WTC11 (cell line): ENCODE results near the gene TAPT1.

Source experiments
- CREB1 ChIP-seq: sonication (generic); formaldehyde crosslinking; IDR thresholded peaks from 2 replicates; pipeline ENCODE4 v1.8.0; 2023; ENCODE audit warnings: mild to moderate bottlenecking, missing genetic modification reagents
- ETV6 ChIP-seq: sonication (generic); formaldehyde crosslinking; IDR thresholded peaks from 2 replicates; pipeline ENCODE4 v1.8.1; 2022; ENCODE audit warnings: mild to moderate bottlenecking, missing genetic modification reagents
- FOXP1 ChIP-seq: sonication (generic); formaldehyde crosslinking; IDR thresholded peaks from 2 replicates; pipeline ENCODE4 v1.8.0; 2022; ENCODE audit warnings: missing genetic modification reagents, mild to moderate bottlenecking, moderate library complexity, borderline replicate concordance
- NR1H2 ChIP-seq: sonication (generic); formaldehyde crosslinking; IDR thresholded peaks from 2 replicates; pipeline ENCODE4 v1.9.0; 2021; ENCODE audit warnings: mild to moderate bottlenecking, moderate library complexity, missing genetic modification reagents
- RELA ChIP-seq: sonication (generic); formaldehyde crosslinking; IDR thresholded peaks from 2 replicates; pipeline ENCODE4 v1.8.1; 2022; ENCODE audit warnings: missing genetic modification reagents, mild to moderate bottlenecking, borderline replicate concordance
- SP1 ChIP-seq: sonication (generic); formaldehyde crosslinking; conservative IDR thresholded peaks from 2 replicates; pipeline ENCODE4 v1.8.1; 2022; ENCODE audit warnings: missing genetic modification reagents
- TP53 ChIP-seq: sonication (generic); formaldehyde crosslinking; IDR thresholded peaks from 2 replicates; pipeline ENCODE4 v1.8.1; 2023; ENCODE audit warnings: mild to moderate bottlenecking, missing genetic modification reagents
- ZNF138 ChIP-seq: sonication (generic); formaldehyde crosslinking; conservative IDR thresholded peaks from 2 replicates; pipeline ENCODE4 v1.8.1; 2022; ENCODE audit warnings: mild to moderate bottlenecking, moderate library complexity, missing genetic modification reagents
- TF ChIP-seq, protein P1 (sequence below): fragments of 200-600 bp; IDR thresholded peaks from 2 replicates; pipeline ENCODE4 v1.8.0; 2022; ENCODE audit warnings: antibody characterized with exemption
- TF ChIP-seq, protein P2 (sequence below): sonication (generic); formaldehyde crosslinking; IDR thresholded peaks from 2 replicates; pipeline ENCODE4 v1.8.0; 2023; ENCODE audit warnings: missing genetic modification reagents

DNA sequence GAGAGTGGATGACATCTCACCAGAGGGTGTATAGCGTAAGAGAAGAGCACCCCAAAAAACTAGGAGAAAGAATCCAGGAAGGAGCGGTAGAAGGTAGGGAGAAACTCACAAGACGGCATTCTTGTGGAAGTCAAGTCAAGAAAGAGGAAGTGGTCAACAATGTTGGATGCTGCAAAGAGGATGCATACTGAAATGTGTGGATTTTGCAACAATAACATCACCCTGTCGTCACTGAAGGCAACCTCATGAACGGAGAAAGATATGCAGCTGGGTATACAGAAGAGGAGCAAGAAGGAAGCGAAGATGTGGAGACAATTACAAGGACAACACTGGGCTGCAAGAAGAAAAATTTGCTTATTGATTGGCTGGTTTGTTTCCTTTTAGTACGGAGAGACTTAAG is 11.4 kb upstream of the TAPT1 start:
- TF ChIP-seq, protein P1, sequence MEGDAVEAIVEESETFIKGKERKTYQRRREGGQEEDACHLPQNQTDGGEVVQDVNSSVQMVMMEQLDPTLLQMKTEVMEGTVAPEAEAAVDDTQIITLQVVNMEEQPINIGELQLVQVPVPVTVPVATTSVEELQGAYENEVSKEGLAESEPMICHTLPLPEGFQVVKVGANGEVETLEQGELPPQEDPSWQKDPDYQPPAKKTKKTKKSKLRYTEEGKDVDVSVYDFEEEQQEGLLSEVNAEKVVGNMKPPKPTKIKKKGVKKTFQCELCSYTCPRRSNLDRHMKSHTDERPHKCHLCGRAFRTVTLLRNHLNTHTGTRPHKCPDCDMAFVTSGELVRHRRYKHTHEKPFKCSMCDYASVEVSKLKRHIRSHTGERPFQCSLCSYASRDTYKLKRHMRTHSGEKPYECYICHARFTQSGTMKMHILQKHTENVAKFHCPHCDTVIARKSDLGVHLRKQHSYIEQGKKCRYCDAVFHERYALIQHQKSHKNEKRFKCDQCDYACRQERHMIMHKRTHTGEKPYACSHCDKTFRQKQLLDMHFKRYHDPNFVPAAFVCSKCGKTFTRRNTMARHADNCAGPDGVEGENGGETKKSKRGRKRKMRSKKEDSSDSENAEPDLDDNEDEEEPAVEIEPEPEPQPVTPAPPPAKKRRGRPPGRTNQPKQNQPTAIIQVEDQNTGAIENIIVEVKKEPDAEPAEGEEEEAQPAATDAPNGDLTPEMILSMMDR = no peak
- TF ChIP-seq CREB1 (CRISPR knock-in tag) (no peak), NR1H2 (CRISPR knock-in tag) (no peak), RELA (CRISPR knock-in tag) (no peak), ETV6 (CRISPR knock-in tag) (no peak), ZNF138 (CRISPR knock-in tag) (no peak), TP53 (CRISPR knock-in tag) (no peak), SP1 (no peak), FOXP1 (CRISPR knock-in tag) (no peak)
- TF ChIP-seq, protein P2, sequence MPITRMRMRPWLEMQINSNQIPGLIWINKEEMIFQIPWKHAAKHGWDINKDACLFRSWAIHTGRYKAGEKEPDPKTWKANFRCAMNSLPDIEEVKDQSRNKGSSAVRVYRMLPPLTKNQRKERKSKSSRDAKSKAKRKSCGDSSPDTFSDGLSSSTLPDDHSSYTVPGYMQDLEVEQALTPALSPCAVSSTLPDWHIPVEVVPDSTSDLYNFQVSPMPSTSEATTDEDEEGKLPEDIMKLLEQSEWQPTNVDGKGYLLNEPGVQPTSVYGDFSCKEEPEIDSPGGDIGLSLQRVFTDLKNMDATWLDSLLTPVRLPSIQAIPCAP (CRISPR knock-in tag) = no peak
